ENCODE results near the gene FUZ. TPM values are rescaled to one million over a fixed set of nuclear protein-coding genes. Genes with fewer than 3 reads are reported as not detected.

Gene FUZ
- polyA plus RNA-seq, 6 donors from 2014 or later = 4.7 to 8.4 (median 5.7) TPM

- DNase-seq (no peak), ATAC-seq (ENCODE audit: low read depth in 2 of 2) (no peak)
- peak overlapping the region; percentile 96 to 100 (median 100) for H3K27ac Mint-ChIP-seq
- H3K4me1 Mint-ChIP-seq = peaks cover 27 to 47% (median 41%) of the 10 kb centered on the region in 3 donors
- peak overlapping the region; percentile 91 to 100 (median 100) for H3K4me3 Mint-ChIP-seq
- H3K36me3 Mint-ChIP-seq = peaks cover 6 to 7% of the 10 kb centered on the region in 2 donors
- no peaks in the 10 kb centered on the region for H3K27me3 Mint-ChIP-seq
- no peaks in the 10 kb centered on the region for H3K9me3 Mint-ChIP-seq
Measured at GRCh38 chr19:49818649-49819370, 5.7 kb upstream of the FUZ start.

GRCh38 chr19:49817964-49818648, 5.0 kb upstream of the FUZ start, which contains the start of gene MED25:
MED25 (plus strand) TSS chr19:49818289; CDS start chr19:49818342, 53 bp downstream.
- Mint-ChIP-seq H3K4me3 (peak within 1 kb of the TSS; percentile 91 to 100 (median 100)), H3K27ac (peak within 1 kb of the TSS; percentile 100), H3K27me3 (no peaks in the 10 kb centered on the region), H3K4me1 (peaks cover 25 to 45% (median 40%) of the 10 kb centered on the region in 3 donors), H3K36me3 (peaks cover 2% of the 10 kb centered on the region in 2 donors), H3K9me3 (no peaks in the 10 kb centered on the region)
- ATAC-seq (ENCODE audit: low read depth in 2 of 2) = peak; percentile 53 to 58
- DNase-seq = peak; percentile 93

- Mint-ChIP-seq H3K9me3 (no peaks in the 10 kb centered on the region), H3K27ac (peak overlapping the region in 4 of 6 donors; percentile 49 to 100 (median 52)), H3K4me3 (peak overlapping the region in 5 of 8 donors; percentile 9 to 99 (median 56)), H3K4me1 (peaks cover 30 to 54% (median 52%) of the 10 kb centered on the region in 3 donors), H3K27me3 (no peaks in the 10 kb centered on the region), H3K36me3 (no peaks in the 10 kb centered on the region)
- no peak for ATAC-seq (ENCODE audit: low read depth in 2 of 2)
- DNase-seq = no peak
Measured at GRCh38 chr19:49816590-49816989, 3.5 kb upstream of the FUZ start.

GRCh38 chr19:49814010-49814409, 918 bp upstream of the FUZ start:
- H3K4me1 Mint-ChIP-seq = peaks cover 33 to 51% (median 50%) of the 10 kb centered on the region in 3 donors
- no peaks in the 10 kb centered on the region for H3K9me3 Mint-ChIP-seq
- H3K4me3 Mint-ChIP-seq = peak overlapping the region in 7 of 8 donors; percentile 39 to 96 (median 90)
- H3K36me3 Mint-ChIP-seq = no peaks in the 10 kb centered on the region
- ATAC-seq (ENCODE audit: low read depth in 2 of 2) (no peak), DNase-seq (no peak)
- no peaks in the 10 kb centered on the region for H3K27me3 Mint-ChIP-seq
- H3K27ac Mint-ChIP-seq = peak overlapping the region; percentile 80 to 99 (median 99)

- Mint-ChIP-seq H3K27me3 (no peaks in the 10 kb centered on the region), H3K4me1 (peaks cover 26 to 59% (median 54%) of the 10 kb centered on the region in 3 donors), H3K9me3 (no peaks in the 10 kb centered on the region), H3K4me3 (peak overlapping the region; percentile 90 to 99 (median 94)), H3K36me3 (no peaks in the 10 kb centered on the region), H3K27ac (peak overlapping the region in 5 of 6 donors; percentile 92 to 100 (median 99))
- DNase-seq = no peak
- no peak for ATAC-seq (ENCODE audit: low read depth in 2 of 2)
Measured at GRCh38 chr19:49812452-49812996, 568 bp downstream of the FUZ start.

- no peaks in the 10 kb centered on the region for H3K27me3 Mint-ChIP-seq
- DNase-seq (no peak), ATAC-seq (ENCODE audit: low read depth in 2 of 2) (no peak)
- peaks cover 28 to 62% (median 57%) of the 10 kb centered on the region in 3 donors for H3K4me1 Mint-ChIP-seq
- peak overlapping the region in 2 of 6 donors; percentile 71 to 99 for H3K27ac Mint-ChIP-seq
- peak overlapping the region; percentile 15 to 96 (median 66) for H3K4me3 Mint-ChIP-seq
- no peaks in the 10 kb centered on the region for H3K9me3 Mint-ChIP-seq
- peaks cover 0 to 4% of the 10 kb centered on the region in 2 donors for H3K36me3 Mint-ChIP-seq
Measured at GRCh38 chr19:49811328-49811727, 1.8 kb downstream of the FUZ start.

GRCh38 chr19:49809941-49810389, 3.1 kb downstream of the FUZ start:
- Mint-ChIP-seq H3K27me3 (no peaks in the 10 kb centered on the region), H3K27ac (peak overlapping the region in 4 of 6 donors; percentile 49 to 95 (median 92)), H3K9me3 (no peaks in the 10 kb centered on the region), H3K36me3 (peaks cover 0 to 9% of the 10 kb centered on the region in 2 donors), H3K4me1 (peaks cover 31 to 64% (median 61%) of the 10 kb centered on the region in 3 donors), H3K4me3 (peak overlapping the region; percentile 84 to 96 (median 94))
- ATAC-seq (ENCODE audit: low read depth in 2 of 2) (no peak), DNase-seq (no peak)

GRCh38 chr19:49809160-49809940, 3.7 kb downstream of the FUZ start:
- Mint-ChIP-seq H3K27ac (peak overlapping the region; percentile 57 to 97 (median 92)), H3K4me3 (peak overlapping the region; percentile 89 to 96 (median 94)), H3K36me3 (peaks cover 0 to 9% of the 10 kb centered on the region in 2 donors), H3K4me1 (peaks cover 31 to 61% (median 59%) of the 10 kb centered on the region in 3 donors), H3K27me3 (no peaks in the 10 kb centered on the region), H3K9me3 (no peaks in the 10 kb centered on the region)
- DNase-seq = peak; percentile 56
- ATAC-seq (ENCODE audit: low read depth in 2 of 2) = peak; percentile 18 to 20

- ATAC-seq (ENCODE audit: low read depth in 2 of 2) = peak; percentile 13 to 27
- no peaks in the 10 kb centered on the region for H3K9me3 Mint-ChIP-seq
- H3K27ac Mint-ChIP-seq = peak overlapping the region; percentile 57 to 97 (median 88)
Measured at GRCh38 chr19:49808711-49809159, 4.4 kb downstream of the FUZ start.

GRCh38 chr19:49807904-49808675, 5.0 kb downstream of the FUZ start:
- peaks cover 30 to 50% (median 50%) of the 10 kb centered on the region in 3 donors for H3K4me1 Mint-ChIP-seq
- DNase-seq = no peak
- H3K27ac Mint-ChIP-seq = peak overlapping the region; percentile 85 to 97 (median 92)
- H3K27me3 Mint-ChIP-seq = no peaks in the 10 kb centered on the region
- H3K36me3 Mint-ChIP-seq = peaks cover 0 to 16% of the 10 kb centered on the region in 2 donors
- H3K4me3 Mint-ChIP-seq = peak overlapping the region; percentile 89 to 96 (median 94)
- H3K9me3 Mint-ChIP-seq = no peaks in the 10 kb centered on the region
- no peak for ATAC-seq (ENCODE audit: low read depth in 2 of 2)

More at GRCh38 chr19:49808711-49809159, 4.4 kb downstream of the FUZ start:
- Mint-ChIP-seq H3K4me1 (peaks cover 31 to 55% (median 55%) of the 10 kb centered on the region in 3 donors), H3K27me3 (no peaks in the 10 kb centered on the region), H3K36me3 (peaks cover 0 to 10% of the 10 kb centered on the region in 2 donors), H3K4me3 (peak overlapping the region; percentile 89 to 96 (median 94))
- DNase-seq = peak; percentile 84

- peak overlapping the region; percentile 91 to 97 (median 96) for H3K27ac Mint-ChIP-seq
- no peaks in the 10 kb centered on the region for H3K27me3 Mint-ChIP-seq
- peak; percentile 63 for DNase-seq
- peaks cover 0 to 18% of the 10 kb centered on the region in 2 donors for H3K36me3 Mint-ChIP-seq
- peak; percentile 69 to 70 for ATAC-seq (ENCODE audit: low read depth in 2 of 2)
- H3K9me3 Mint-ChIP-seq = no peaks in the 10 kb centered on the region
- H3K4me1 Mint-ChIP-seq = peaks cover 24 to 42% (median 42%) of the 10 kb centered on the region in 3 donors
- H3K4me3 Mint-ChIP-seq = peak overlapping the region in 4 of 8 donors; percentile 35 to 94 (median 62)
Measured at GRCh38 chr19:49807058-49807903, 5.8 kb downstream of the FUZ start.

Data from naive B cell (primary cell).